A549 (cell line): ENCODE measurements around the gene TMEM255A.

Source experiments
- CHD4 ChIP-seq: fragments of 200-600 bp; sonication (generic); IDR thresholded peaks from 2 replicates; pipeline ENCODE4 v1.6.1; 2016; ENCODE audit warnings: antibody characterized with exemption, mild to moderate bottlenecking, borderline replicate concordance
- EHMT2 ChIP-seq: fragments of 200-600 bp; sonication (generic); IDR thresholded peaks from 2 replicates; pipeline ENCODE4 v1.6.1; 2016; ENCODE audit warnings: antibody characterized with exemption, low read depth, mild to moderate bottlenecking, moderate library complexity
- EP300 ChIP-seq, 2 experiments: fragments of >200 bp; sonication (Bioruptor Twin); formaldehyde crosslinking; IDR thresholded peaks; 2 replicates in 1 of 2; 3 replicates in 1 of 2; pipeline ENCODE4 v1.6.1; 2016 to 2017
- HDAC2 ChIP-seq: fragments of 200-600 bp; sonication (generic); IDR thresholded peaks from 2 replicates; pipeline ENCODE4 v1.6.1; 2016
- HOXA7 ChIP-seq: fragments of 250-450 bp; sonication (Bioruptor Pico); IDR thresholded peaks from 2 replicates; pipeline ENCODE4 v1.5.0; 2020; ENCODE audit warnings: mild to moderate bottlenecking, moderate library complexity
- JUNB ChIP-seq: fragments of >200 bp; sonication (Bioruptor Twin); formaldehyde crosslinking; IDR thresholded peaks from 2 replicates; pipeline ENCODE4 v1.6.1; 2016
- KDM5A ChIP-seq: fragments of 200-600 bp; sonication (generic); IDR thresholded peaks from 2 replicates; pipeline ENCODE4 v1.6.1; 2016; ENCODE audit warnings: antibody characterized with exemption, mild to moderate bottlenecking
- POLR2A ChIP-seq: IDR thresholded peaks from 2 replicates; pipeline ENCODE4 v1.6.1; 2012; ENCODE audit warnings: mild to moderate bottlenecking, low read length
- POLR2AphosphoS2 ChIP-seq: conservative IDR thresholded peaks from 2 replicates; pipeline ENCODE4 v1.6.1; 2012; ENCODE audit warnings: low read length, improper control_type of control experiment, inconsistent platforms
- RAD21 ChIP-seq, 2 experiments: fragments of >200 bp in 1 of 2; sonication (Bioruptor Twin) in 1 of 2; formaldehyde crosslinking in 1 of 2; IDR thresholded peaks in 1 of 2; conservative IDR thresholded peaks in 1 of 2; 2 replicates in 1 of 2; 3 replicates in 1 of 2; pipeline ENCODE4 v1.6.1; 2012 to 2018; ENCODE audit warnings: inconsistent platforms in 1 of 2
- RFX5 ChIP-seq: fragments of 450-650 bp; IDR thresholded peaks from 2 replicates; pipeline ENCODE4 v1.7.1; 2014; ENCODE audit warnings: antibody characterized with exemption, mild to moderate bottlenecking, moderate library complexity
- TF ChIP-seq, protein P1 (sequence below): fragments of >200 bp; sonication (Bioruptor Twin); formaldehyde crosslinking; IDR thresholded peaks from 3 replicates; pipeline ENCODE4 v1.5.1; 2016
- TF ChIP-seq, protein P2 (sequence below): fragments of 450-650 bp; IDR thresholded peaks from 2 replicates; pipeline ENCODE4 v1.6.1; 2014; ENCODE audit warnings: antibody characterized with exemption

DNA sequence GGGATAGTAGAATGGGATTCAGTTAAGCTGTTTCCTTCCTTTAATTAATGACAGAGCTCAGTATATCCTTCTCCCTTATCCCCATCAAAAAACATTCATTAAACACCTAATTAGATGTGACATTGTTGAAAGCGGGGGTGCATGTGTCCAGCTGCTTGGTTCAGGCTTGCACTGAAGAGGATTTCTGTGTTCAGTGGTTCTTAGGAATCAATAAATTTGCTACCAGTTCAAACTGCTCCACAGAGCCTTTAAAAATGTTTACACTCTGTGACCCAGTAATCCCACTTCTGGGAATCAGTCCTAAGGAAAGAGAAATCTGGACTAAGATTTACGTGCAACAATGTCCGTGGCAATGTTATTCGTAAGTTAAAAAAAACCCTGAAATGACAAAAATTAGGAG is 7.2 kb upstream of the TMEM255A start:
- no peak for TF ChIP-seq POLR2A
- no peak for TF ChIP-seq RFX5
- TF ChIP-seq, protein P1, sequence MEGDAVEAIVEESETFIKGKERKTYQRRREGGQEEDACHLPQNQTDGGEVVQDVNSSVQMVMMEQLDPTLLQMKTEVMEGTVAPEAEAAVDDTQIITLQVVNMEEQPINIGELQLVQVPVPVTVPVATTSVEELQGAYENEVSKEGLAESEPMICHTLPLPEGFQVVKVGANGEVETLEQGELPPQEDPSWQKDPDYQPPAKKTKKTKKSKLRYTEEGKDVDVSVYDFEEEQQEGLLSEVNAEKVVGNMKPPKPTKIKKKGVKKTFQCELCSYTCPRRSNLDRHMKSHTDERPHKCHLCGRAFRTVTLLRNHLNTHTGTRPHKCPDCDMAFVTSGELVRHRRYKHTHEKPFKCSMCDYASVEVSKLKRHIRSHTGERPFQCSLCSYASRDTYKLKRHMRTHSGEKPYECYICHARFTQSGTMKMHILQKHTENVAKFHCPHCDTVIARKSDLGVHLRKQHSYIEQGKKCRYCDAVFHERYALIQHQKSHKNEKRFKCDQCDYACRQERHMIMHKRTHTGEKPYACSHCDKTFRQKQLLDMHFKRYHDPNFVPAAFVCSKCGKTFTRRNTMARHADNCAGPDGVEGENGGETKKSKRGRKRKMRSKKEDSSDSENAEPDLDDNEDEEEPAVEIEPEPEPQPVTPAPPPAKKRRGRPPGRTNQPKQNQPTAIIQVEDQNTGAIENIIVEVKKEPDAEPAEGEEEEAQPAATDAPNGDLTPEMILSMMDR: no peak
- TF ChIP-seq CHD4: no peak
- TF ChIP-seq KDM5A: no peak
- TF ChIP-seq HDAC2: no peak
- no peak for TF ChIP-seq JUNB
- TF ChIP-seq EP300 (IDR thresholded peaks at IDR 0.05): no peak
- no peak for TF ChIP-seq RAD21 (conservative IDR thresholded peaks at IDR 0.05 in 1 of 2, IDR thresholded peaks at IDR 0.05 in 1 of 2)
- TF ChIP-seq, protein P2, sequence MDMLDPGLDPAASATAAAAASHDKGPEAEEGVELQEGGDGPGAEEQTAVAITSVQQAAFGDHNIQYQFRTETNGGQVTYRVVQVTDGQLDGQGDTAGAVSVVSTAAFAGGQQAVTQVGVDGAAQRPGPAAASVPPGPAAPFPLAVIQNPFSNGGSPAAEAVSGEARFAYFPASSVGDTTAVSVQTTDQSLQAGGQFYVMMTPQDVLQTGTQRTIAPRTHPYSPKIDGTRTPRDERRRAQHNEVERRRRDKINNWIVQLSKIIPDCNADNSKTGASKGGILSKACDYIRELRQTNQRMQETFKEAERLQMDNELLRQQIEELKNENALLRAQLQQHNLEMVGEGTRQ: no peak
- no peak for TF ChIP-seq POLR2AphosphoS2
- TF ChIP-seq HOXA7 (CRISPR knock-in tag): no peak
- no peak for TF ChIP-seq EHMT2
